Hematopoietic multipotent progenitor cell treated with erythropoietin and hydrocortisone succinate and interleukin-3 and kit ligand, for 6 days (in vitro differentiated cells): ENCODE measurements around the gene ANAPC4.
A peak's percentile ranks its signal among the peaks of the same experiment; 100 is the strongest.

Experiments used
- DNase-seq: peaks from one replicate; pipeline ENCODE4 v3.0.0-alpha.2; 2015

The ANAPC4 gene

GRCh38 chr4:25433966-25434827, 57.1 kb downstream of the ANAPC4 start:
- no peak for DNase-seq

- no peak for DNase-seq
Measured at GRCh38 chr4:25437926-25438325, 60.9 kb downstream of the ANAPC4 start.

GRCh38 chr4:25439918-25440477, 62.9 kb downstream of the ANAPC4 start:
- peak; percentile 87 for DNase-seq

- DNase-seq, result no peak
Measured at GRCh38 chr4:25440478-25441030, 63.5 kb downstream of the ANAPC4 start.

GRCh38 chr4:25441519-25442117, 64.6 kb downstream of the ANAPC4 start:
- DNase-seq, result peak; percentile 52

- DNase-seq, result no peak
Measured at GRCh38 chr4:25442863-25443307, 65.8 kb downstream of the ANAPC4 start.

GRCh38 chr4:25443851-25444250, 66.8 kb downstream of the ANAPC4 start:
- no peak for DNase-seq

- no peak for DNase-seq
Measured at GRCh38 chr4:25446611-25447010, 69.5 kb downstream of the ANAPC4 start.

- DNase-seq, result no peak
Measured at GRCh38 chr4:25448379-25449109, 71.5 kb downstream of the ANAPC4 start.

GRCh38 chr4:25449270-25449669, 72.2 kb downstream of the ANAPC4 start:
- DNase-seq, result no peak

GRCh38 chr4:25449688-25450087, 72.6 kb downstream of the ANAPC4 start:
- DNase-seq, result no peak

GRCh38 chr4:25450491-25450901, 73.4 kb downstream of the ANAPC4 start:
- DNase-seq, result no peak

- no peak for DNase-seq
Measured at GRCh38 chr4:25451676-25452075, 74.6 kb downstream of the ANAPC4 start.

GRCh38 chr4:25452081-25452480, 75.0 kb downstream of the ANAPC4 start:
- no peak for DNase-seq

- DNase-seq, result no peak
Measured at GRCh38 chr4:25454476-25454875, 77.4 kb downstream of the ANAPC4 start.

- no peak for DNase-seq
Measured at GRCh38 chr4:25457053-25457715, 80.1 kb downstream of the ANAPC4 start.

- no peak for DNase-seq
Measured at GRCh38 chr4:25466966-25467697, 90.1 kb downstream of the ANAPC4 start.

- DNase-seq, result no peak
Measured at GRCh38 chr4:25467843-25468242, 90.8 kb downstream of the ANAPC4 start.
